ENCODE data around the gene PRKN.

GRCh38 chr6:162217058-162217457 is 510.5 kb downstream of the PRKN start:
- TF ChIP-seq CTCF (IDR thresholded peaks at IDR 0.05; ENCODE audit: low read length) (no peak), EZH2 (IDR thresholded peaks at IDR 0.05; ENCODE audit: borderline replicate concordance, low read length) (no peak)

All from OCI-LY1 (cell line).